IMR-90 (cell line): ENCODE measurements around the gene HAAO. TPM values are rescaled to one million over a fixed set of nuclear protein-coding genes. Genes with fewer than 3 reads are reported as not detected.

Experiments used
- ATAC-seq: fragments of 200-7000 bp; cut with Tn5 transposase; 2 replicates; pipeline ENCODE4 v1.9.1; 2020; ENCODE audit warnings: low read depth, mild to moderate bottlenecking, moderate library complexity
- BruUV-seq: library from RNA; stranded (reverse); fragments of 400-500 nt; replicated peaks from 2 replicates; lab custom pipeline; 2021; lab: Mats Ljungman, UMichigan
- CTCF ChIA-PET: fragments of 300-600 bp; formaldehyde crosslinking; extraction: SDS; loops from one replicate; lab custom pipeline; 2021; ENCODE audit warnings: antibody characterized with exemption; lab: Yijun Ruan, JAX
- POLR2A ChIA-PET: fragments of 300-600 bp; sonication (Branson Sonifier 250); formaldehyde crosslinking; loops from one replicate; lab custom pipeline; 2022; ENCODE audit warnings: antibody characterized with exemption; ENCODE audit not compliant: unreplicated experiment; lab: Charles Lee
- DNase-seq: peaks from one replicate; pipeline ENCODE4 v3.0.0; 2013
- H2AFZ ChIP-seq: replicated peaks from 2 replicates; pipeline ENCODE3; 2013; ENCODE audit warnings: low read length, mild to moderate bottlenecking; ENCODE audit not compliant: poor library complexity
- H2AK5ac ChIP-seq: 2 replicates; pipeline ENCODE4 v1.6.1; 2013; ENCODE audit warnings: low read depth, low read length, inconsistent platforms
- H2AK9ac ChIP-seq: replicated peaks from 2 replicates; pipeline ENCODE3; 2013; ENCODE audit warnings: mild to moderate bottlenecking, low read depth, low read length, moderate library complexity; ENCODE audit not compliant: poor library complexity
- H2BK120ac ChIP-seq: 2 replicates; pipeline ENCODE4 v1.6.1; 2013; ENCODE audit warnings: low read depth, low read length, inconsistent platforms
- H2BK15ac ChIP-seq: 3 replicates; pipeline ENCODE4 v1.6.1; 2013; ENCODE audit warnings: low read depth, low read length, inconsistent platforms
- H2BK20ac ChIP-seq: 2 replicates; pipeline ENCODE4 v1.6.1; 2013; ENCODE audit warnings: low read depth, mild to moderate bottlenecking, inconsistent platforms, low read length, moderate library complexity
- H2BK5ac ChIP-seq: 2 replicates; pipeline ENCODE4 v1.6.1; 2013; ENCODE audit warnings: mild to moderate bottlenecking, low read depth, low read length, inconsistent platforms; ENCODE audit not compliant: poor library complexity, severe bottlenecking
- H3K14ac ChIP-seq: replicated peaks from 2 replicates; pipeline ENCODE4 v1.6.1; 2013; ENCODE audit warnings: low read depth, low read length, inconsistent platforms
- H3K18ac ChIP-seq: 2 replicates; pipeline ENCODE4 v1.6.1; 2013; ENCODE audit warnings: low read depth, low read length, control low read depth
- H3K23ac ChIP-seq: 2 replicates; pipeline ENCODE4 v1.6.1; 2013; ENCODE audit warnings: low read depth, low read length, inconsistent platforms
- H3K27ac ChIP-seq: 2 replicates; pipeline ENCODE4 v1.5.1; 2013; ENCODE audit warnings: mild to moderate bottlenecking, control low read depth, low read length; ENCODE audit not compliant: insufficient read depth
- H3K27me3 ChIP-seq: 2 replicates; pipeline ENCODE4 v1.6.1; 2013; ENCODE audit warnings: low read length; ENCODE audit not compliant: control insufficient read depth, insufficient read depth
- H3K36me3 ChIP-seq: 2 replicates; pipeline ENCODE4 v1.6.1; 2013; ENCODE audit warnings: low read length, mixed read lengths; ENCODE audit not compliant: control insufficient read depth, insufficient read depth
- H3K4ac ChIP-seq: 2 replicates; pipeline ENCODE4 v1.6.1; 2013; ENCODE audit warnings: low read depth, low read length, inconsistent platforms
- H3K4me1 ChIP-seq: 2 replicates; pipeline ENCODE4 v1.6.1; 2013; ENCODE audit warnings: low read length, mixed read lengths; ENCODE audit not compliant: control insufficient read depth, insufficient read depth
- H3K4me2 ChIP-seq: 2 replicates; pipeline ENCODE4 v1.6.1; 2013; ENCODE audit warnings: low read depth, mild to moderate bottlenecking, control low read depth, low read length, moderate library complexity
- H3K4me3 ChIP-seq: 2 replicates; pipeline ENCODE4 v1.5.1; 2013; ENCODE audit warnings: low read depth, mild to moderate bottlenecking, control low read depth, low read length, moderate library complexity; ENCODE audit not compliant: insufficient read depth
- H3K56ac ChIP-seq: 2 replicates; pipeline ENCODE4 v1.6.1; 2013; ENCODE audit warnings: low read length, inconsistent platforms; ENCODE audit not compliant: insufficient read depth; ENCODE audit errors: extremely low read depth
- H3K79me1 ChIP-seq, 2 experiments: 2 replicates each; pipeline ENCODE4 v1.6.1; 2013; ENCODE audit warnings: low read length in 2 of 2, inconsistent platforms in 1 of 2, low read depth in 1 of 2
- H3K9ac ChIP-seq: 2 replicates; pipeline ENCODE4 v1.6.1; 2013; ENCODE audit warnings: low read depth, low read length, control low read depth
- H3K9me1 ChIP-seq: 2 replicates; pipeline ENCODE4 v1.6.1; 2013; ENCODE audit warnings: low read length, inconsistent platforms; ENCODE audit not compliant: insufficient read depth
- H3K9me3 ChIP-seq: 2 replicates; pipeline ENCODE4 v1.6.1; 2013; ENCODE audit warnings: low read length; ENCODE audit not compliant: control insufficient read depth, insufficient read depth
- H4K20me1 ChIP-seq: 2 replicates; pipeline ENCODE4 v1.6.1; 2013; ENCODE audit warnings: low read length, inconsistent platforms; ENCODE audit not compliant: insufficient read depth
- H4K5ac ChIP-seq: 2 replicates; pipeline ENCODE4 v1.6.1; 2013; ENCODE audit warnings: mild to moderate bottlenecking, low read depth, low read length, control low read depth
- H4K8ac ChIP-seq, 2 experiments: 2 replicates each; pipeline ENCODE4 v1.6.1; 2013; ENCODE audit warnings: low read depth in 2 of 2, low read length in 2 of 2, control low read depth in 1 of 2, inconsistent platforms in 1 of 2
- H4K91ac ChIP-seq: 2 replicates; pipeline ENCODE4 v1.6.1; 2013; ENCODE audit warnings: low read depth, low read length, inconsistent platforms; ENCODE audit not compliant: insufficient read depth
- CEBPB ChIP-seq: IDR thresholded peaks from 2 replicates; pipeline ENCODE4 v1.6.1; 2012; ENCODE audit warnings: low read depth, low read length, improper control_type of control experiment
- CTCF ChIP-seq: conservative IDR thresholded peaks from 2 replicates; pipeline ENCODE4 v1.5.1; 2012; ENCODE audit warnings: mild to moderate bottlenecking, low read depth, low read length, improper control_type of control experiment
- ELK1 ChIP-seq: fragments of 150-350 bp; IDR thresholded peaks from 2 replicates; pipeline ENCODE4 v1.6.1; 2016; ENCODE audit warnings: low read depth, mild to moderate bottlenecking, low read length, moderate library complexity, borderline replicate concordance
- FOS ChIP-seq: fragments of 150-350 bp; IDR thresholded peaks from 2 replicates; pipeline ENCODE4 v1.6.1; 2016; ENCODE audit warnings: low read depth, low read length
- MAFK ChIP-seq: IDR thresholded peaks from 2 replicates; pipeline ENCODE4 v1.6.1; 2012; ENCODE audit warnings: low read depth, low read length, improper control_type of control experiment
- MAZ ChIP-seq: IDR thresholded peaks from 2 replicates; pipeline ENCODE4 v1.6.1; 2012; ENCODE audit warnings: low read depth, mild to moderate bottlenecking, low read length, improper control_type of control experiment, moderate library complexity, borderline replicate concordance
- MXI1 ChIP-seq: IDR thresholded peaks from 2 replicates; pipeline ENCODE4 v1.6.1; 2012; ENCODE audit warnings: low read depth, mild to moderate bottlenecking, low read length, moderate library complexity, borderline replicate concordance
- NFE2L2 ChIP-seq: fragments of 150-350 bp; IDR thresholded peaks from 2 replicates; pipeline ENCODE4 v1.6.1; 2016; ENCODE audit warnings: low read depth, mild to moderate bottlenecking, low read length
- POLR2A ChIP-seq: IDR thresholded peaks from 2 replicates; pipeline ENCODE4 v1.6.1; 2012; ENCODE audit warnings: mild to moderate bottlenecking, low read depth, low read length
- RAD21 ChIP-seq: IDR thresholded peaks from 2 replicates; pipeline ENCODE4 v1.6.1; 2012; ENCODE audit warnings: low read length, improper control_type of control experiment
- RCOR1 ChIP-seq: IDR thresholded peaks from 2 replicates; pipeline ENCODE4 v1.6.1; 2012; ENCODE audit warnings: mild to moderate bottlenecking, low read length, improper control_type of control experiment; ENCODE audit not compliant: insufficient replicate concordance
- RFX5 ChIP-seq: IDR thresholded peaks from 2 replicates; pipeline ENCODE4 v1.8.0; 2012; ENCODE audit warnings: low read depth, mild to moderate bottlenecking, low read length, moderate library complexity
- USF2 ChIP-seq: fragments of 150-350 bp; IDR thresholded peaks from 2 replicates; pipeline ENCODE4 v1.6.1; 2017; ENCODE audit warnings: mild to moderate bottlenecking, antibody characterized with exemption, low read length, low read depth
- WGBS, 2 experiments: methylation state at CpG; one replicate each; pipeline versions ENCODE4 v1.1.5 to v1.1.7; 2013; ENCODE audit warnings: missing lambda C conversion rate in 2 of 2; ENCODE audit not compliant: insufficient read length in 1 of 2; ENCODE audit errors: extremely low coverage in 2 of 2; 5-methylcytosine and 5-hydroxymethylcytosine counted together
- dilution Hi-C: fragments of 300-500 bp; cut with HindIII; formaldehyde crosslinking; loops from one replicate; pipeline ENCODE4 v1.14.3; 2018; ENCODE audit warnings: low sequenced_read_pairs; ENCODE audit not compliant: unreplicated experiment
- in situ Hi-C: fragments of 300-500 bp; cut with MboI; formaldehyde crosslinking; loops from 3 replicates; pipeline ENCODE4 v1.14.3; 2019; ENCODE audit warnings: low sequenced_read_pairs, inconsistent platforms, mixed read lengths
- intact Hi-C: fragments of 100-400 bp; cut with micrococcal nuclease; formaldehyde crosslinking; loops from 2 replicates; pipeline ENCODE4 v1.10.0; 2022
- polyA plus RNA-seq, 3 experiments: library from polyadenylated mRNA; depleted of rRNA; stranded (reverse); fragments of >200 nt; gene quantifications; 2 replicates each; pipeline ENCODE4 v1.2.3, GENCODE V29; 2012; ENCODE audit warnings: low replicate concordance in 1 of 3
- total RNA-seq: library from RNA; depleted of rRNA; stranded (reverse); fragments of >200 nt; gene quantifications from 2 replicates; pipeline ENCODE4 v1.2.3, GENCODE V29; 2012

Gene HAAO
- total and polyA plus RNA-seq, 2 of the 4 experiments (the other 2 are of a cell fraction), result 0.05 to 0.18 TPM

- no peak for TF ChIP-seq MXI1
These were observed 31.5 kb upstream of the HAAO start (continued) for GRCh38 chr2:42823744-42824453.

- ChIA-PET POLR2A (no interaction called here), CTCF (interaction anchor here (0.6 kb wide), 1 partner anchor 20 kb away, joined by 3 read pairs; no protein-coding TSS in a partner anchor)
- ATAC-seq (no peak), DNase-seq (no peak)
- Histone ChIP-seq H2BK20ac (no peak overlapping the region), H3K14ac (no peak overlapping the region), H3K27ac (no peak overlapping the region), H2AK5ac (no peak overlapping the region), H2BK15ac (no peak overlapping the region), H3K9ac (no peak overlapping the region), H4K20me1 (no peaks in the 10 kb centered on the region), H2BK5ac (no peak overlapping the region), H2AK9ac (no peak overlapping the region), H3K4me3 (no peak overlapping the region), H4K8ac (no peak overlapping the region), H3K36me3 (no peaks in the 10 kb centered on the region), H3K4me2 (no peak overlapping the region), H3K9me3 (peaks cover 2% of the 10 kb centered on the region; the same call in 1 of the 2 replicates), H3K27me3 (peaks cover 7% of the 10 kb centered on the region), H3K9me1 (peaks cover 6% of the 10 kb centered on the region; the same call in 1 of the 2 replicates), H3K79me1 (no peaks in the 10 kb centered on the region), H4K5ac (no peak overlapping the region), H3K18ac (no peak overlapping the region), H3K4ac (no peak overlapping the region), H3K4me1 (peaks cover 2% of the 10 kb centered on the region; the same call in 1 of the 2 replicates), H4K91ac (no peak overlapping the region), H3K23ac (no peak overlapping the region), H2AFZ (no peak overlapping the region), H2BK120ac (no peak overlapping the region), H3K56ac (no peak overlapping the region)
- WGBS, 2 experiments, result no CpG with 5 or more reads among the region's 2 CpGs
- dilution Hi-C loops, result no loop called here
- in situ Hi-C loops, result no loop called here
- BruUV-seq, result no TSS peak
- intact Hi-C loops, result no loop called here
- TF ChIP-seq RAD21, result no peak
- TF ChIP-seq MAZ, result no peak
- no peak for TF ChIP-seq FOS
- TF ChIP-seq RFX5, result no peak
- TF ChIP-seq MAFK, result no peak
- no peak for TF ChIP-seq USF2
- TF ChIP-seq ELK1, result no peak
- TF ChIP-seq CEBPB, result no peak
- TF ChIP-seq NFE2L2, result no peak
- TF ChIP-seq CTCF, result no peak
- no peak for TF ChIP-seq RCOR1
- TF ChIP-seq POLR2A, result no peak
- TF ChIP-seq MXI1, result no peak
These were observed 26.8 kb upstream of the HAAO start for GRCh38 chr2:42819160-42819559.
